A549 (cell line): ENCODE data around the gene HAND2. TPM values are rescaled to one million over a fixed set of nuclear protein-coding genes. Genes with fewer than 3 reads are reported as not detected.

ENCODE experiments used
- ATAC-seq, 2 experiments: fragments of 200-7000 bp in 1 of 2; fragments of >200 bp in 1 of 2; cut with Nextera tagmentation in 1 of 2; cut with Tn5 transposase in 1 of 2; 3 replicates each; pipeline versions ENCODE4 v1.8.0 to v1.9.1; 2018 to 2020; ENCODE audit warnings: mild to moderate bottlenecking in 1 of 2, moderate library complexity in 1 of 2
- CTCF ChIA-PET: fragments of 300-600 bp; sonication (Branson Sonifier 250); formaldehyde crosslinking; extraction: SDS; loops from one replicate; lab custom pipeline; 2021; ENCODE audit warnings: antibody characterized with exemption, inconsistent platforms; lab: Yijun Ruan, JAX
- POLR2A ChIA-PET: fragments of 350-600 bp; formaldehyde crosslinking; extraction: SDS; loops from one replicate; lab custom pipeline; 2021; ENCODE audit warnings: antibody characterized with exemption, inconsistent platforms; lab: Yijun Ruan, JAX
- DNase-seq, 2 experiments: peaks; one replicate each; pipeline versions ENCODE4 v3.0.0 to v3.0.0-alpha.2; 2011 to 2016; ENCODE audit warnings: low read depth in 1 of 2, low spot score in 1 of 2
- FAIRE-seq: peaks from 2 replicates; lab custom pipeline; 2011; peaks lifted over from hg19 to GRCh38; lab: Jason Lieb, UNC
- H3K27ac ChIP-seq, 2 experiments: fragments of >200 bp; sonication (Bioruptor Twin); formaldehyde crosslinking; 3 replicates each; pipeline ENCODE4 v1.5.1; 2016 to 2017
- H3K4me1 ChIP-seq: fragments of >200 bp; sonication (Bioruptor Twin); formaldehyde crosslinking; 3 replicates; pipeline ENCODE4 v1.6.1; 2016
- H3K4me2 ChIP-seq: fragments of >200 bp; sonication (Bioruptor Twin); formaldehyde crosslinking; 3 replicates; pipeline ENCODE4 v1.6.1; 2016
- H3K4me3 ChIP-seq: fragments of >200 bp; sonication (Bioruptor Twin); formaldehyde crosslinking; 3 replicates; pipeline ENCODE4 v1.5.1; 2016
- H3K9me3 ChIP-seq: fragments of >200 bp; sonication (Bioruptor Twin); formaldehyde crosslinking; 3 replicates; pipeline ENCODE4 v1.6.1; 2016
- ATOH8 ChIP-seq: fragments of 250-450 bp; sonication (Bioruptor Pico); IDR thresholded peaks from 2 replicates; pipeline ENCODE4 v1.5.0; 2020; ENCODE audit warnings: low read depth, mild to moderate bottlenecking, moderate library complexity
- BHLHE40 ChIP-seq: IDR thresholded peaks from 2 replicates; pipeline ENCODE4 v1.6.1; 2012; ENCODE audit warnings: low read depth, low read length, inconsistent platforms
- CEBPB ChIP-seq, 2 experiments: fragments of >200 bp in 1 of 2; sonication (Bioruptor Twin) in 1 of 2; formaldehyde crosslinking in 1 of 2; IDR thresholded peaks; 2 replicates each; pipeline ENCODE4 v1.6.1; 2012 to 2016
- CHD4 ChIP-seq: fragments of 200-600 bp; sonication (generic); IDR thresholded peaks from 2 replicates; pipeline ENCODE4 v1.6.1; 2016; ENCODE audit warnings: antibody characterized with exemption, mild to moderate bottlenecking, borderline replicate concordance
- E2F6 ChIP-seq: IDR thresholded peaks from 2 replicates; pipeline ENCODE4 v1.6.1; 2012; ENCODE audit warnings: low read depth, borderline replicate concordance
- EHMT2 ChIP-seq: fragments of 200-600 bp; sonication (generic); IDR thresholded peaks from 2 replicates; pipeline ENCODE4 v1.6.1; 2016; ENCODE audit warnings: antibody characterized with exemption, low read depth, mild to moderate bottlenecking, moderate library complexity
- EP300 ChIP-seq, 2 experiments: fragments of >200 bp; sonication (Bioruptor Twin); formaldehyde crosslinking; IDR thresholded peaks; 2 replicates in 1 of 2; 3 replicates in 1 of 2; pipeline ENCODE4 v1.6.1; 2016 to 2017
- ESRRA ChIP-seq: fragments of 150-350 bp; IDR thresholded peaks from 2 replicates; pipeline ENCODE4 v1.6.1; 2014; ENCODE audit warnings: mild to moderate bottlenecking, low read length, borderline replicate concordance
- FOSL2 ChIP-seq, 2 experiments: fragments of 450-650 bp in 1 of 2; fragments of >200 bp in 1 of 2; sonication (Bioruptor Twin) in 1 of 2; formaldehyde crosslinking; IDR thresholded peaks; 2 replicates each; pipeline versions ENCODE4 v1.5.0 to v1.6.1; 2016 to 2020; ENCODE audit warnings: mild to moderate bottlenecking in 1 of 2, moderate library complexity in 1 of 2
- GATA3 ChIP-seq: IDR thresholded peaks from 2 replicates; pipeline ENCODE4 v1.6.1; 2012; ENCODE audit warnings: borderline replicate concordance
- HES2 ChIP-seq: fragments of >200 bp; sonication (Bioruptor Twin); formaldehyde crosslinking; IDR thresholded peaks from 2 replicates; pipeline ENCODE4 v1.6.1; 2016
- HOXB13 ChIP-seq: fragments of 250-450 bp; sonication (Bioruptor Pico); IDR thresholded peaks from 2 replicates; pipeline ENCODE4 v1.5.0; 2020; ENCODE audit warnings: low read depth, mild to moderate bottlenecking, moderate library complexity
- JUNB ChIP-seq: fragments of >200 bp; sonication (Bioruptor Twin); formaldehyde crosslinking; IDR thresholded peaks from 2 replicates; pipeline ENCODE4 v1.6.1; 2016
- KDM1A ChIP-seq: fragments of 200-600 bp; sonication (generic); IDR thresholded peaks from 2 replicates; pipeline ENCODE4 v1.6.1; 2016; ENCODE audit warnings: low read depth, mild to moderate bottlenecking
- MAZ ChIP-seq: fragments of 150-350 bp; IDR thresholded peaks from 2 replicates; pipeline ENCODE4 v1.6.1; 2014; ENCODE audit warnings: antibody characterized with exemption, low read depth, low read length, borderline replicate concordance
- MYC ChIP-seq: IDR thresholded peaks from 2 replicates; pipeline ENCODE4 v1.6.1; 2012; ENCODE audit warnings: mild to moderate bottlenecking, inconsistent platforms, low read length, improper control_type of control experiment, borderline replicate concordance
- NFE2L2 ChIP-seq: fragments of 150-350 bp; conservative IDR thresholded peaks from 2 replicates; pipeline ENCODE4 v1.6.1; 2014; ENCODE audit warnings: low read length
- NR3C1 ChIP-seq: fragments of >200 bp; sonication (Bioruptor Twin); formaldehyde crosslinking; IDR thresholded peaks from 3 replicates; pipeline ENCODE4 v1.6.1; 2017
- PBX3 ChIP-seq: IDR thresholded peaks from 2 replicates; pipeline ENCODE4 v1.6.1; 2012
- PHF8 ChIP-seq: fragments of 200-600 bp; sonication (generic); IDR thresholded peaks from 2 replicates; pipeline ENCODE4 v1.6.1; 2016; ENCODE audit warnings: low read depth, mild to moderate bottlenecking, antibody characterized with exemption, moderate library complexity, borderline replicate concordance
- POLR2AphosphoS2 ChIP-seq: conservative IDR thresholded peaks from 2 replicates; pipeline ENCODE4 v1.6.1; 2012; ENCODE audit warnings: low read length, improper control_type of control experiment, inconsistent platforms
- RARB ChIP-seq: fragments of 250-450 bp; sonication (Bioruptor Pico); IDR thresholded peaks from 2 replicates; pipeline ENCODE4 v1.8.0; 2021; ENCODE audit warnings: mild to moderate bottlenecking, moderate library complexity
- RFX5 ChIP-seq: fragments of 450-650 bp; IDR thresholded peaks from 2 replicates; pipeline ENCODE4 v1.7.1; 2014; ENCODE audit warnings: antibody characterized with exemption, mild to moderate bottlenecking, moderate library complexity
- SMC3 ChIP-seq: fragments of >200 bp; sonication (Bioruptor Twin); formaldehyde crosslinking; IDR thresholded peaks from 3 replicates; pipeline ENCODE4 v1.6.1; 2018; ENCODE audit warnings: inconsistent platforms
- SREBF2 ChIP-seq: fragments of 450-650 bp; IDR thresholded peaks from 2 replicates; pipeline ENCODE4 v1.6.1; 2014; ENCODE audit warnings: mild to moderate bottlenecking, moderate library complexity
- TFCP2L1 ChIP-seq: fragments of 250-450 bp; sonication (Bioruptor Pico); IDR thresholded peaks from 2 replicates; pipeline ENCODE4 v1.5.0; 2021; ENCODE audit warnings: mild to moderate bottlenecking
- TP53 ChIP-seq: fragments of 250-450 bp; sonication (Bioruptor Pico); IDR thresholded peaks from 2 replicates; pipeline ENCODE4 v1.5.0; 2021; ENCODE audit warnings: mild to moderate bottlenecking, moderate library complexity
- USF2 ChIP-seq: fragments of 450-650 bp; IDR thresholded peaks from 2 replicates; pipeline ENCODE4 v1.6.1; 2014; ENCODE audit warnings: antibody characterized with exemption
- ZC3H11A ChIP-seq: fragments of 450-650 bp; IDR thresholded peaks from 2 replicates; pipeline ENCODE4 v1.6.1; 2014; ENCODE audit warnings: antibody characterized with exemption, mild to moderate bottlenecking
- WGBS: methylation state at CpG from one replicate; pipeline ENCODE4 v1.1.6; 2017; ENCODE audit errors: missing lambda C conversion rate; 5-methylcytosine and 5-hydroxymethylcytosine counted together
- polyA plus RNA-seq, 4 experiments: library from polyadenylated mRNA; depleted of rRNA in 3 of 4; stranded (reverse); fragments of >200 nt; fragmentation: RNase III in 1 of 4; extraction: RNeasy Plus Mini Kit Qiagen cat#74134 plus additional on column Dnase treatment in 1 of 4; gene quantifications; 2 replicates in 3 of 4; 3 replicates in 1 of 4; pipeline ENCODE4 v1.2.3, GENCODE V29; 2011 to 2017

The HAND2 gene
- polyA plus RNA-seq, 2 of the 4 experiments (the other 2 are of a cell fraction): 0.44 to 0.63 TPM

GRCh38 chr4:173485164-173485563 is 44.9 kb downstream of the HAND2 start (continued):
- TF ChIP-seq JUNB (no peak), TFCP2L1 (CRISPR knock-in tag) (no peak), CEBPB (IDR thresholded peaks at IDR 0.05) (no peak), RARB (CRISPR knock-in tag) (no peak)

GRCh38 chr4:173482330-173482931 is 47.6 kb downstream of the HAND2 start:
- no peak for TF ChIP-seq CHD4
- Histone ChIP-seq H3K4me1 (no peaks in the 10 kb centered on the region), H3K9me3 (no peaks in the 10 kb centered on the region), H3K4me3 (no peak overlapping the region), H3K27ac (no peak overlapping the region), H3K4me2 (no peak overlapping the region)
- no peak for FAIRE-seq
- 100% methylated on average over 1 of the region's 1 CpG for WGBS
- no peak for ATAC-seq
- DNase-seq: no peak
- CTCF ChIA-PET: no interaction called here
- POLR2A ChIA-PET: no interaction called here

GRCh38 chr4:173478913-173479283 is 51.1 kb downstream of the HAND2 start:
- CTCF ChIA-PET: no interaction called here
- FAIRE-seq: no peak
- Histone ChIP-seq H3K4me1 (no peaks in the 10 kb centered on the region), H3K27ac (no peak overlapping the region), H3K4me3 (no peak overlapping the region), H3K9me3 (no peaks in the 10 kb centered on the region)
- WGBS: 77% methylated on average over 4 of the region's 4 CpGs
- DNase-seq: no peak
- POLR2A ChIA-PET: no interaction called here
- TF ChIP-seq ATOH8 (CRISPR knock-in tag) (no peak), MAZ (no peak), RFX5 (no peak), GATA3 (no peak), ZC3H11A (no peak), USF2 (no peak), E2F6 (no peak), NFE2L2 (no peak), PHF8 (no peak), SMC3 (no peak), JUNB (no peak), EP300 (IDR thresholded peaks at IDR 0.05) (no peak)
- TF ChIP-seq, all 56 proteins: peak for 0
- H3K4me2 ChIP-seq: no peak overlapping the region
- no peak for ATAC-seq

- ChIA-PET POLR2A (no interaction called here), CTCF (interaction anchor here (0.6 kb wide), 1 partner anchor 661 kb away, joined by 3 read pairs; no protein-coding TSS in a partner anchor)
- 73% methylated on average over 5 of the region's 5 CpGs for WGBS
- DNase-seq (no peak), ATAC-seq (no peak), FAIRE-seq (no peak)
- H3K4me1 ChIP-seq: no peaks in the 10 kb centered on the region
- no peak overlapping the region for H3K4me2 ChIP-seq
- H3K4me3 ChIP-seq: no peak overlapping the region
- H3K9me3 ChIP-seq: no peaks in the 10 kb centered on the region
- H3K27ac ChIP-seq: no peak overlapping the region
- TF ChIP-seq KDM1A (no peak), HOXB13 (CRISPR knock-in tag) (no peak), NR3C1 (no peak), MYC (no peak), SMC3 (no peak), TP53 (no peak), CHD4 (no peak), FOSL2 (IDR thresholded peaks at IDR 0.05) (no peak), FOSL2 (CRISPR knock-in tag; IDR thresholded peaks at IDR 0.05) (no peak), BHLHE40 (no peak), SREBF2 (no peak), PBX3 (no peak), HES2 (no peak), CEBPB (IDR thresholded peaks at IDR 0.05) (no peak), EHMT2 (no peak), ESRRA (no peak), POLR2AphosphoS2 (no peak)
- TF ChIP-seq, all 56 proteins: peak for 0
Measured at GRCh38 chr4:173478201-173478912, 51.7 kb downstream of the HAND2 start.
